GM21619 (cell line): ENCODE data around the gene FRMPD3.
A peak's percentile ranks its signal among the peaks of the same experiment; 100 is the strongest.
"Not testable (repeated sequence)": the region's sequence is repeated elsewhere in the genome, so short reads cannot be mapped to it uniquely, and the experiment has no call there.

ENCODE experiments used
- ATAC-seq: cut with Tn5 transposase; IDR thresholded peaks from one replicate; pipeline ENCODE4 v1.9.1; 2021; ENCODE audit not compliant: unreplicated experiment

Gene FRMPD3

DNA sequence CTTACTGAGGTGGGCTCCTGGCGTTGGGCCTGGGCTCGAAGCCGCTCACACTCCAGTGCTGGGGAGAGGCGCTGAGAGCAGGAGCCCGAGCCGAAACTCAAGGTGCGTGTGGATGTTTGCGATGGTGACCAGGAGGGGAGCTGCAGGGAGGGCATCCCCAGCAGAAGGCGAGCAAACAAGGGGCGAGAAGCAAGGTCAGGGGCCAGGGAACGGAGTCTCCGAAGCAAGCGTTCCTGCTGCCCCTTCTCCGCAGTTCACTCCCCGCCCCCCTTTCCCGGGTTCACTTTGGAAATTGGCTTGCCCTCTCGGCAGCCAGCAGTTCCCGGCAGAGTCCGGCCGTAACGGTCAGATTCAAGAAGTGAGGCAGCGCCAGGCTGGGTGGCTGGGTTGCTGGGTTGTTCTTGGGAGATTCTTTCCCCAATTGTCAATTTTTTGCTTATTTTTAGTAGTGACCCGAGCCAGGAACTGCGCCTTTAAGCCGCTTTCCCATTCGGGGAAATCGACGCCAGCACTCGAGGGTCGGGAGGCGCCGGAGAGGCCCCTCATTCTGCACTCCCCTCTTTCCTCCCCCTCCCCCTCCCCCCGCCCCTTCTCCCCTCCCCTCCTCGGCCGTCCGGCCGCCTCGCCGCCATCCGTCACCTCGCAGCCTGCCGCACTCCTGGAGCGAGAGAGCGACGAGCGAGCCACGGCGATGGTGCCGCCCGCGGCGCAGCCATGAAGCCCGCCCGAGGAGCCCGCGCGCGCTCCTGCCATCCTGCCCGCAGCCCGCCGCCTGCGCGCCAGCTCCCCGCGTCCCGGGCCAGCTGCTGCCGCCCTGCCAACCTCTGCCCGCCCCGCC, at the start of gene FRMPD3:
TSS of gene FRMPD3 (plus strand) at position 655 of the 838 bp plus-strand sequence. CDS start 76,937 bp downstream, outside the sequence.
- ATAC-seq: no peak

DNA sequence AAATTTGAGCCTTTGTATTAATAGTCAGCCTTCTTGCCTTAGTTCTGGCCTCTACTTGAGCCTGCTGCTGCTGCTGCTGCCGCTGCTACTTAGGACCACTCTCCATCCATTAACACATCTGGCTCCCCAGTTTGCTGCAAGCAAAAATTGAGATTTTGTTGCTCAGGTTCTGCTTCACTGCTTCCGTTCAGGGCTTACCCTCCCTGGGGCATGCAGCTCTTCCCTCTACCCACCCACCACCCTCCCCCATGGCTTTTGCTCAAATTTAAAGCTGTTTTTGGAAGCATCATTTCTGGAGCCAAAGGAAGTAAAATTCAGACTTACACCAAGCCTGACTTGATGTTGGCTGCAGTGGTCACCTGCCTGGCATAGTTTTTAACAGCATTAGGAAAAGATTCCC, 28.9 kb upstream of the FRMPD3 start:
- ATAC-seq: no peak

DNA sequence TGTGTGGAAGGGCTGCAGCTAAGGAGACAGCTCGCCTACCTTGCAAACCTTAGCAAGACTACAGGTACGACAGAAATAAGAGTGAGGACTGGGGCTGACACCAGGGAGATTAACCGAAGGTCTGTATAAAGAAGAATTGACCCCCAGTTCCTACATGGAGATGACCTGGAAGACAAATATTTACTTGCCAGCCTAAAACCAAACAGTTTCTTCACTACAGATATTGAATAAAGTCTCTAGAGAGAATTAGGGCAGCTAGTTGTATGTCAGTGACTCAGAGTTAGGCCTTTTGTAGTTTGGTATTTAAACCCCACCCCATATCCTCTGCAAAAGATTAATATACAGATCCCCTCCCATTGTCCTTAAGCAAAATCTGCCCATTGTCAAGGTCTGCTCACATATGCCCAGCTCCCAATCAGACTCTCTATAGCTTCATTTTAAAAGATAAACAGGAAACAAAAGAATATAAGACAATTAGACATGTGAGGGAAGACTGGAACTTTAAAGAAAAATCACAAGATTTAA, 28.1 kb upstream of the FRMPD3 start:
- no peak for ATAC-seq

DNA sequence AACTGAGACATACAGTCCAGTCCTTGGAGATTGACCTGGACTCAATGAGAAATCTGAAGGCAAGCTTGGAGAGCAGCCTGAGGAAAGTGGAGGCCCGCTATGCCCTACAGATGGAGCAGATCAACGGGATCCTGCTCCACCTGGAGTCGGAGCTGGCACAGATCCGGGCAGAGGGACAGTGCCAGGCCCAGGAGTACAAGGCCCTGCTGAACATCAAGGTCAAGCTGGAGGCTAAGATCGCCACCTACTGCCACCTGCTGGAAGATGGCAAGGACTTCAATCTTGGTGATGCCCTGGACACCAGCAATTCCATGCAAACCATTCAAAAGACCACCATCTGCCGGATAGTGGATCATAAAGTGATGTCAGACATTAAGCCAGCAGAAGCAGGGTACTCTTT, 20.4 kb upstream of the FRMPD3 start:
- no peak for ATAC-seq

DNA sequence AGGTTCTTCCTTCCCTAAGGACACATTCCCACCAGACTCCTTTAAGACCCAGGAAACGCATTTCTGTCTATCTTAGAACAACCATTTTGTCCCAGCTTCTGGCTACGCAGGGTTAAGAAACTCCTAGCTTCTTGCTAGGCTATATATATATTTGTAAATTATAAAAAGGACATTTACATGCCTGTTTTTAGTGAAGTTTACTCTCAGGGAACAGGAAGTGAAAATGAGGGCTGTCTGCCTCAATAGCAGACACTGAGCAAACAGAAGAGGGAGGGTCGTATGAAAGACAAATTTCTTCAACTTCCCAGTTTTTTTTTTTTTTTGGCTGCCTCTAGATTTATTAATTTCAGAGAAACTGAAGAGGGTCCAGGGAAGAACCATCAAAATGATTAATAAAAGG, 9.3 kb upstream of the FRMPD3 start:
- no peak for ATAC-seq

DNA sequence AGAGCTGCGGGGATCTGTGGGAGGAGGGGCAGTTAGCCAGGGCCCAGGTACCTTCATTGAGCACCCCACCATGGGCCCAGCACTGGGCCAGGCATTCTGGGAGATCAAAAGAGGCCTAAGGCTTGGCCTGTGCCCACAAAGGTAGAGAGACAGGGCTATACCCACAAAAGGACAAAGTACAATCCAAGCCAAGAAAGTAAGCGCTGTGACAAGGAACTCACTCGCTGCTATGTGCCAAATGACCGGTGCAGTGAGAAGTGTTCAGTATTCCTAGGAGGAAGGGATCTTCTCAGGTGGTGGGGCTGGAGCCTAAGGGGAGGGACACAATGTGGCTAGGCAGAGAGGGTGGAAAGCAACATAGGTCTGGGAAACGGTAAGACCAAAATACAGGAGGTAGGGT, 8.8 kb upstream of the FRMPD3 start:
- no peak for ATAC-seq

DNA sequence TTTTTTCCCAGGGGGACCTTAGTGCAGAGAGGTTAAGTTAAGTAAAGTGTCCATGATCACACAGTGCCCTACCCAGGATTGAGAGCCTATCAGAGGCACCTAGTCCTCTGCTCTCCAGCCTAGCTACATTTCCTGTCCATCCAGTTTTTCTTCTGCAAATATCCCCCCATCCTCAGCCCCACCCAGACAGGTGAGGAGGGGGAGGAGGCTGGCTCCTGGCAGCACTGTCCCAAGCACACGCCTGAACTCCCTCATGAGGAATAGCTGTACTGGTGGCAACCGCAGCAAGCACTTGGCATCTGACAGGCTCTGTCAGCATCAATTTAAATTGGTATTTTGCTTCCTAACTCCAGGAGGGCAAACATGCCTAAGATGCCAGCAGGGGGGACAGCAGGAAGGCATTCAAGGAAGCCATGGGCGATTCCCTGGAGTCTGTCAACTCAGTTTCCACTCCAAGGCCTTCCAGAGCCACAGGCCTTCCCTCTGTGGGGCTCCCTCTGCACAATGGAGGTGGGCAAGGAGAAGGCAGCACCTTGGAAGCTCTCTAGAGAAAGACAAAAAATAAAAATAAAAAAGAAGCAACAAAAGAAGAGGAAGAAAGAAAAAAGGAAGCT, 6.4 kb upstream of the FRMPD3 start:
- no peak for ATAC-seq

DNA sequence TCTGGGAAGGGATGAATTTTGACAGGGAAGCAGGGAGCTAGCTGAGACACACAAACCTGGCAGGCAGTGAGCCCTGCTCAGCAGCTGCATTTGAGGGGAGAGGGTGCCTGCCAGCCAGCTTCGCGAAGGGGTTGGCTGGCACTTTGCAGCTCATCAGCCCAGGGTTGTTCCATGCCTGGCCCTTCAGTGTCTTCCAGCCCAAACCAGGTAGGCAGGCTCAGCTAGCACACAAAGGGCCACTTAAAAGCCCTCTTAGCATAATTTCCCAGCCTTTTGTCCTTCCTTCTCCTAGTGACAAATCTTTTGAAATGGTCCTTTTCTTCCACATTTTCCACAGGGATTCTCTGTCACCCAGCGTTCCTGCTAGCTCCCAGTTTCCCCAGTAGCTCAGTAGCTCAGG, 4.3 kb upstream of the FRMPD3 start:
- no peak for ATAC-seq

DNA sequence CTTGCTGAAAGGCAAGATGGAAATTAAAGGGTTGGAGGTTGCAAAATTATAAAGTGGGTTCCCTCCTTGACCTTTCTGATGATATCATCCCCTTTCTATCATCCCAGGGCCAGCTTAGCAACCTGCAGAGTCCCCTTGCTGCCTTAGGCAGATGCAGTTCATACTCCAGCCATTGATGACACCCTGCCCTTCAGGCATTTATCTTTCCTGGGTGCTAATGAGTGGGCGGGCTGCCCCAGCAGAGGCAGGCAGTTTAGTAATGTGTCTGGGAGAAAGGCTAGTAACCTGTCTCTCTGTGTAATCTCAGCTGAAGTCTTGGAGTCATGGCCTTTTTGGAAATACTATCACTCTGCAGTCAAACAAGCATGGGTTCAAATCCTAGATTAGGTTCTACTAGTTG, 3.8 kb upstream of the FRMPD3 start:
- no peak for ATAC-seq

DNA sequence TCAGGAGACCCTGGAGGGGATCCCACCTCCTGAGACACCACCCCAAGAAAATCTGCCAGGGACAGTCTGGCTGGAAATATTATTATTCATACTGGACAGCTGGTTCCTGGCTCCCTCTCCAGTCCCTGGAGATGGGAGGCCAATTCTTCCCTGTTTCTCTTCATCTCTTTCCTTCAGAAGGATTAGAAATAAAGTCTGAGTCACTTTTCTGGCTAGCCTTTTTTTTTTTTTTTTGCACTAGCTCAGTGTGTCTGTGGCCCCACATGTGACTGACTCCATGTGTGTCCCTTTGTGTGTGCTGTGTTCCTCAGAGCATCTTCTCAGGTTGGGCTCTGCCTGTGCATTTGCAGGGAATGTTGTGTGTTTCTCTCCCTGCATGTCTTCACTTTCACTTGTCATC, 1.8 kb upstream of the FRMPD3 start:
- ATAC-seq: no peak

DNA sequence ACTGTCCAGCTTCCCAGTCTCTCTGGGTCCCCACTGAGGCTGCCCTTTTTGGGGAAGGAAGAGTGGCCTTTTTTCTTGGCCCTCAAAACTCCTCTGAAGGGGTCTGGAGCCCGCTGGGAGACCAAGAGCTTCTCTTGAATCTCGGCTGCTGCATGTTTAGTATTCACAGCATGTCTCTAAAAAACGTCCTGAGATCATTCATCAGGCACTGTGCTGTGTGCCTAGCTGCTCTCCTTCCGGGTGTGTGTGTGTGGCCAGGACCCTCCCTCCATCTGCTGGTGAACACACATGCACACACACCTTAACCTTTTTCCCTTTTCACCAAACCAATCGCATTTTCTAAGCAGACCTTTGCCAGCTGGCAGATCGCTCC, 841 bp upstream of the FRMPD3 start:
- no peak for ATAC-seq

DNA sequence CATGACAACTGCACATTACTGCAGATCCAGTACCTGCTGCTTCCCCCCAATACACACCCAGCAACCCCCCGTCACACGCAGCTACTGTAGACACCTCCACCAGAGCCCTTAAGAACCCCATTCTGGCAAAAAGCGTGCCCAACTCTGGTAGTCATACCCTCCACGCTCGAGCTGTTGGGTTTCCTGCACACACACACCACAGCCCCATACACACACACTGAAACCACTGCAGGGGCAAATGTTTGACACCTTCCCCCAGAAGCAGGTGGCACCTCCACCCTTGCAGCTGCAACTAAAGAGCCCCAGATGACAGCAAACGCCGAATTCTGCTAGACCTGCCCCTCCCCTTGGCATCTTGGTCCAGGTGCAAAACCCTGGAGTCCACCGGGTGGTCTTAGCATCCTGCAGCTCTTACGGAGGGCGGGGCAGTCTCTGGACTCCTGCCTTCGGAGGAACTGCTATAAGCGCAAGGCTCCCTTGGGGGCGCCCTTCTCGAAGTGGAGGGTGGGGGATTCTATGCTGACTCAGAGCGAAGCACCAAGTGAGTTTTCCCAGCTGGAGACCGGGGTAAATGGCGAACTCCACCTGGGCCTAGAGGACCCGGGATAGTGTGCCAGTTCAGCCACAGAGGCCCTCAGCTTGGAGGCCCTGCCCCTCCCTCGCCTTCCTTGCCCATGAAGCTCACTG, 1.5 kb downstream of the FRMPD3 start:
- no peak for ATAC-seq

DNA sequence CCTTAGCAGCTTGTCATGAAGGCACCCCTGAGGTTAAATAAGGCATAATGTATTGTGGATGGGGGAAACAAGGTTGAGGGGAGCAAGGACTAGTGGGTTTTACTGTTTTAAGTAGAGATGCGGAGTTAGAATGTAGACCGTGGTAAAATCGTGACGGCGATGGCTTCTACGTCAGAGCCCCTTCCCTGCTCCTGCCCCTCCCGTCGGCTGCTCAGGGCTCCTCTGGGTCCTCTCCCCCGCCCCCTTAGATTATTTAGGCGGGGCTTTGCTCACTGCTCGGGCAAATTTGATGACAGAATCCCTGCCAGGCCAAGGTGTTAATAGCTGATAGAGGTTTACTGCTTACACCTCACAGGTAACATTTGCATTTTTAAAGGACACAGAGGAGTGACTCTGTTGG, 2.3 kb downstream of the FRMPD3 start:
- no peak for ATAC-seq

DNA sequence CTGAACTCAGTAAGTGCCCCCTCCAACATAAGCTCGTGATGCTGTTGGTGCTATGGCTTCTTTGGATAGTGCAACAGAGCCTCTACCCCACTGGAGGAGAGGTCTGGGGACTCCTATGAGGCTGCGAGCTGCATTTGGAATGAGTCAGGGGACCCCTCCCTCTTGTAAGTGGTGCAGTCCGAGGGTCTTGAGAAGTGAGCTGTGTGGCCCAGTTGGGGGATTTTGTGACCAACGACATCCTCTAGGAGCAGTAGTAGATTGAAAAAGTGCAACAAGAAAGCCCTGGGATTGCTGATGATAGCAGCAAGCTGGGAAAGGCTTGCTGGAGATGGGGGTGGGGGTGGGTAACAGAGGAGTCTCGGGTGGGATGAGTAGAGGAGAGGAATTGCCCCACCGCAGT, 3.1 kb downstream of the FRMPD3 start:
- no peak for ATAC-seq

DNA sequence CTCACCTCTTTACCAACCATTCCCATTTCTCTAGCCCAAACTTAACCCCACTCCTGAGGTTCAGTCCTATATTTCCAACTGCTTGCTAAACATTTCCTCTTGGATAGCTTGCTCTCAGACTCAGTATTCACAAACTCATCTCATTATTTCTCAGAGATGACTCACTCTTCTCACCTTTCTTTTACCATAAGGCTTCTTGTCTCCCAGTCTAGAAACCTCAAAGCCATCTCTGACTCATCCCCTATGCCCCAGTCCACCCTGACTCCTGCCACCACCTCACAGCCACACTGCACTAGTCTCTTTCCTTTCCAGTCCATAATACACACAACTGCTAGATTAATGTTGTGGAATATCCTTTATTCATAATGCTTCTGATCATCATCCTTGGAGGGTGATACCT, 4.8 kb downstream of the FRMPD3 start:
- peak; percentile 91 for ATAC-seq

DNA sequence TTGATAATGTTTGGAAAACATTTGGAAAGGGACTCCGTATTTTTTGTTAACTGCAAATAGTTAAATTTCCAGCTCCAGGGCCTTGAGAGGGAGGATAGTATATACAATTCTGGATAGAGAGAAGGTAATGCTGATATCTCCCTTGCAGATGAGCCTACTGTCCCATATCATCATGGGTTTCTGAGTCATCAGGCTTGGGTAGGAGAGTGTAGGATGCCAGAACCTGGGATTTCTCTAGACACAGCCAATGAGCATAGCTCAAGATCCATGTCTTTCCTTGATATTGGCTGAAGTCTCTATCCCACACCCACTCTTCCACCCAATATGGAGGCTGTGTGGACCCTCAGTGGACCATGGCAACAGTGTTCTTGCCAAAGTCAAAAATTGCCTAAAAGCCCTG, 7.8 kb downstream of the FRMPD3 start:
- no peak for ATAC-seq

DNA sequence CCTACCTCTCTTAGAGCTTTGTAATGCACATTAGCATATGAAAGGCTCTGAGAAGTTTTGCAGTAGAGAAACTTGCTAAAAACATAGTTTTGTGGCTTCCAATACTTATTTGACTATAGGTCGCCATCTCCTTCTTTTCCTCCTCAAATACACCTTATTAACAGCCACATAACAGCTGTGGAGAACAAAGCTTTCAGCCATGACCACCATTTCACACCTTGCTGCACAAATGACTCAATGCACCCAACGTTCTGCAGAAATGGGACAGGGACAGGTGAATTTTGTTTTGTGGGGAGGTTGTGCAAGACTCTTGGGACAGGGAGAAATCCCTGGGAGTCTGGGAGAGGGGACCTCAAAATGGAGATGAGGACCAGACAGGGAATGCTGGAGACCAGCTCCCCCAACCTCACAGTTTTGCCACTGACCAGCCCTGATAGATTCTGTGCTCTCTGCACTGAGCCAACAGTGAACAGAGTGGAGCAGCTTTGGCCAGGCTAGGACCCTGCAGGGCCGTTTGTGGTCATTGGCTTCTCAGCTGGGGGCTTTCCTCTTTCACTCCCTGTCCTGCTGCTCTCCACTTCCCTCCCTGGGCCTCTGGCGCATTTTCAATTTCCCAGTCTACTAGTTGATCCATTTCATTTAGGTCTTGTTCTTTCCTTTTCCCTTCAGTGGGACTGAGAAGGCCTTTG, 16.6 kb downstream of the FRMPD3 start:
- ATAC-seq: peak; percentile 87

DNA sequence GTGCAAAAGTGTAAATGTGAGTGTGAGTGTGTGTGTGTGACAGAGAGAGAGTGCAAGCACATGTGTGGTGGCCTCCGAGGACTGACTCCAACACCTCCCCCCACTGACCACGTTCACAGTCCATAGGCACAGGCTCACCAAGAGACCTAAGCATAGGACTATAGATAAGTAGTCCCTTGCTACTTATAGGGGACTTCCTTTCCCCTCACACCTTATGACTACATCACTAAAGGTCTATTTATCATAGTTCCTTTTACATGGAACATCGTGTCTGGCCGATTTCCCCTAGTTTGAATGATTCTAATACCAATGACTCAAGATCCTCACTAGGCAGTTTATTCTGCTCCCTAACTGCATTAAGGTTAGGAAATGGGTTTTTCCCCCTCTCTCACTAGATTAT, 17.8 kb downstream of the FRMPD3 start:
- no peak for ATAC-seq

DNA sequence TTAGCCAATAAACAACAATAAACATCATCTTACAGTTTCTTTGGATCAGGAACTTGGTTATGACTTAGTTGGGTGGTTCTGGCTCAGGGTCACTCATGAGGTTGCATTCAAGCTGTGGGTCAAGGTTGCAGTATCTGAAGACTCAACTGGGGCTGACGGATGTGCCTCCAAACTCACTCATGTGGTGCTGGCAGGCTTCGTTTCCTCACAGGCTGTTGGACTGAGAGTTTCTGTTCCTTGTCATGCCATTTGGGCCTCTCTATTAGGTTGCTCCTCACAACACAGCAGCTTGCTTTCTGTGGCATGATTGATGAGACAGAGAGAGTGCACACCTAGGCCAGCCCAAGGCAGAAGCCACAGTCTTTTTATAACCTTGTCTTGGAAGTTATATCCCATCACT, 20.7 kb downstream of the FRMPD3 start:
- ATAC-seq: no peak

DNA sequence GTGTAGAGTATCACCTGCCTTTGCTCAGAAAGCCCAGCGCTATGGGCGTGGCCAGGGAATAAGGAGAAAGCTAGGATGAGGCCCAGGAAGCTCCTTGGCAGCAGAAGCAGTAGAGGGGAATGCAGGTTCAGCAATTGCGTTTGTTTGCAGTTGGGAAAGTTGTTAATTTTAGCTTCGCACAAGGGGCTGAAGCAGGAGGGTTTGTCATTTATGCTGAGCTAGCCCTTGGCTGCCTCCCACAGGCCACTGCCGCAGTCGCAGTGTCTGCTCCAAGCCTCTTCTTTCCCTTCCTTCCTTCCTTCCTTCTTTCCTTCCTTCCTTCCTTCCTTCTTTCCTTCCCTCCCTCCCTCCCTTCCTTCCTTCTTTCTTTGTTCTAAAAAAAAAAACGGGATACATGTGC, 21.5 kb downstream of the FRMPD3 start:
- ATAC-seq: no peak

DNA sequence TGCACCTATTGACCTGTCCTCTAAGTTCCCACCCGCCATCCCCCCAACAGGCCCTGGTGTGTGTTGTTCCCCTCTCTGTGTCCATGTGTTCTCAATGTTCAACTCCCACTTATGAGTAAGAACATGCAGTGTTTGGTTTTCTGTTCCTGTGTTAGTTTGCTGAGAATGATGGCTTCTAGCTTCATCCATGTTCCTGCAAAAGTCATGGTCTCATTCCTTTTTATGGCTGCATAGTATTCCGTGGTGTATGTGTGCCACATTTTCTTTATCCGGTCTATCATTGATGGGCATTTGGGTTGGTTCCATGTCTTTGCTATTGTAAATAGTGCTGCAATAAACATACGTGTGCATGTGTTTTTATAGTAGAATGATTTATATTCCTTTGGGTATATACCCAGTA, 22.0 kb downstream of the FRMPD3 start:
- ATAC-seq: not testable (repeated sequence)
